Nephron (organoid): Measurements from ENCODE around the gene MYH8.
A peak's percentile ranks its signal among the peaks of the same experiment; 100 is the strongest.

Experiments used
- H3K27ac Mint-ChIP-seq, 3 experiments: 2 replicates each; pipeline ENCODE4 v1.8.0; 2020; ENCODE audit warnings: mixed read lengths in 3 of 3, mild to moderate bottlenecking in 2 of 3, moderate library complexity in 1 of 3
- H3K27me3 Mint-ChIP-seq: 2 replicates; pipeline ENCODE4 v1.8.0; 2021; ENCODE audit warnings: low read depth, mild to moderate bottlenecking, moderate library complexity, mixed read lengths
- H3K36me3 Mint-ChIP-seq: 2 replicates; pipeline ENCODE4 v1.8.0; 2020; ENCODE audit warnings: low read depth, mixed read lengths
- H3K4me1 Mint-ChIP-seq: 2 replicates; pipeline ENCODE4 v1.8.0; 2020; ENCODE audit warnings: mixed read lengths
- H3K4me3 Mint-ChIP-seq, 3 experiments: 2 replicates each; pipeline ENCODE4 v1.8.0; 2020; ENCODE audit warnings: mild to moderate bottlenecking in 3 of 3, mixed read lengths in 3 of 3, moderate library complexity in 2 of 3
- H3K9me3 Mint-ChIP-seq: 2 replicates; pipeline ENCODE4 v1.8.0; 2020; ENCODE audit warnings: mixed read lengths
- TF ChIP-seq, protein P1 (sequence below), 3 experiments: fragments of 200-600 bp; sonication (generic); IDR thresholded peaks; one replicate each; pipeline ENCODE4 v1.5.0; 2021; ENCODE audit warnings: antibody characterized with exemption in 3 of 3; ENCODE audit not compliant: unreplicated experiment in 3 of 3

MYH8 gene

DNA sequence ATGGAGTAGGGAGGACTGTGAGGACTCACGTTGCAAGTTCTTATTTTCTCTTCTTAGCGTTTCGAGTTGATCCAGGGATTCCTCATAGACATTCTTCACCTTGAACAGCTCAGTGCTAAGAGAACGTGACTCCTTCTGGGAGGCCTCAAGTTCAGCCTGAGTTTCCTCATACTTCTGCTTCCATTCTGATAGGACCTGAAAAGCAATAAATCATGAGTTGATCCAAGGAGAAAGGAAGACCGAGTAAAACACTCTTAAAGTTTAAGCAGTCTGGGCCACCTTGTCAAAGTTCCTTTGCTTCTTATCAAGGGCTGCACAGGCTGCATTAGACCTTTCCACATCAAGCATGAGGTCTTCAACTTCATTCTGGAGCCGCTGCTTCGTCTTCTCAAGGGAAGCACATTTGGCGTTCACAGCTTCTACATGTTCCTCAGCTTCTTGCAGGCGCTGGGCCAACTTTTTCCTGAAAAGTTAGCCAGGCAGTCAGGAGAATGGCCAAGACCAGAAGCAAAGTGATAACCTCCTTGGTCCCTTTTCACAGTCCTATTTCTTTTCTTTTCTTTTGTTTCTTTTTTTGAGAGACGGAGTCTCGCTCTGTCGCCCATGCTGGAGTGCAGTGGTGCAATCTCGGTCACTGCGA, 25.1 kb downstream of the MYH8 start:
- Mint-ChIP-seq H3K9me3 (no peaks in the 10 kb centered on the region), H3K4me3 (no peak overlapping the region), H3K27ac (no peak overlapping the region)

DNA sequence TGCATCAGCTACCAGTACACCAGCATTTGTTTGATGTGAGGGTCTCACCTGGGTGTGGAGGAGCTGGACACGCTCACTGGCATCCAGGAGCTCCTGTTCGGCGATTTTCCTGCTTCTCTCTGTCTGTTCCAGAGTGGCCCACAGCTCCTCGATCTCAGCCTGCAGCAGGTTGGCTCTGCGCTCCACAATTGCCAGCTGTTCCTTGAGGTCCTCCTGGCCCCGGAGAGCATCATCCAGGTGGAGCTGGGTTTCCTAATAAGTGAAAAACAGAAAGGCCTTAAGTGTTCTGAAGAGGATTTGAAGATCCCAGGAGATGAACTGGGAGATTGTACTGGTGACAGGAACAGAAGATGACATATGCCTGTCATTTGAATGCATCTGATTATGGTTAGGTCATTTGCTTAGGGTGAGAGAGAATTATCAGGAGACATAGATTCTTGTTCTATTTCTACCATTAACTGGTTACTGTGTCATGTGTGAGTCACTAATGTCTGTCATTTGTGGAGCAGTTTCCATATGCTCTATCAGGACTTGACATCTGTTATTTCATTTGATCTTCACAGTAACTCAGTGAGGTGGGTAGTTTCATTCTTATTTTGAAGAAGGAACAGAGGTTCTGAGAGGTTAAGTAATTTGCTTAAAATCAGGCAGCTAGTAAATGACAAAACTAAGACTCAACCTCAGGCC, 27.4 kb downstream of the MYH8 start:
- H3K27ac Mint-ChIP-seq = no peak overlapping the region
- no peaks in the 10 kb centered on the region for H3K36me3 Mint-ChIP-seq
- peaks cover 19% of the 10 kb centered on the region for H3K4me1 Mint-ChIP-seq
- H3K27me3 Mint-ChIP-seq = no peaks in the 10 kb centered on the region
- TF ChIP-seq, protein P1, sequence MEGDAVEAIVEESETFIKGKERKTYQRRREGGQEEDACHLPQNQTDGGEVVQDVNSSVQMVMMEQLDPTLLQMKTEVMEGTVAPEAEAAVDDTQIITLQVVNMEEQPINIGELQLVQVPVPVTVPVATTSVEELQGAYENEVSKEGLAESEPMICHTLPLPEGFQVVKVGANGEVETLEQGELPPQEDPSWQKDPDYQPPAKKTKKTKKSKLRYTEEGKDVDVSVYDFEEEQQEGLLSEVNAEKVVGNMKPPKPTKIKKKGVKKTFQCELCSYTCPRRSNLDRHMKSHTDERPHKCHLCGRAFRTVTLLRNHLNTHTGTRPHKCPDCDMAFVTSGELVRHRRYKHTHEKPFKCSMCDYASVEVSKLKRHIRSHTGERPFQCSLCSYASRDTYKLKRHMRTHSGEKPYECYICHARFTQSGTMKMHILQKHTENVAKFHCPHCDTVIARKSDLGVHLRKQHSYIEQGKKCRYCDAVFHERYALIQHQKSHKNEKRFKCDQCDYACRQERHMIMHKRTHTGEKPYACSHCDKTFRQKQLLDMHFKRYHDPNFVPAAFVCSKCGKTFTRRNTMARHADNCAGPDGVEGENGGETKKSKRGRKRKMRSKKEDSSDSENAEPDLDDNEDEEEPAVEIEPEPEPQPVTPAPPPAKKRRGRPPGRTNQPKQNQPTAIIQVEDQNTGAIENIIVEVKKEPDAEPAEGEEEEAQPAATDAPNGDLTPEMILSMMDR (IDR thresholded peaks at IDR 0.05; ENCODE audit: unreplicated experiment in 3 of 3) = no peak
- H3K9me3 Mint-ChIP-seq = no peaks in the 10 kb centered on the region
- no peak overlapping the region for H3K4me3 Mint-ChIP-seq

More for the DNA sequence above, 25.1 kb downstream of the MYH8 start:
- H3K36me3 Mint-ChIP-seq = no peaks in the 10 kb centered on the region
- H3K4me1 Mint-ChIP-seq = peaks cover 19% of the 10 kb centered on the region
- no peaks in the 10 kb centered on the region for H3K27me3 Mint-ChIP-seq
- TF ChIP-seq, protein P1 (IDR thresholded peaks at IDR 0.05; ENCODE audit: unreplicated experiment in 3 of 3) = no peak

DNA sequence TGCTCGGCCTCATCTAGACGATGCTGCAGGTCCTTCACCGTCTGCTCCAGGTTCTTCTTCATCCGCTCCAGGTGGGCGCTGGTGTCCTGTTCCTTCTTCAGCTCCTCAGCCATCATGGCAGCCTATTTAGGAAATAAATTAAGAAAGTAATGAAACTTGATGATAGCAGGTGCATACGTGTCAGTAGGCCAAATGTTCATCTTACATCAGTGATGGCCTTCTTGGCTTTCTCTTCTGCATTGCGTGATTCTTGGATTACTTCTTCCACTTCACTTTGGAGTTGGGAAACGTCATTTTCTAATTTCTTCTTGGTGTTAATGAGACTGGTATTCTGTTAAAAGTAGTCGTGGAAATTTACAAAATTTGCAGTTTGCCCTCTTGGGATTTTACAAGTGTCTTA, 28.9 kb downstream of the MYH8 start:
- Mint-ChIP-seq H3K4me3 (no peak overlapping the region), H3K27ac (peak overlapping the region in 2 of 3 experiments; percentile 6 to 70), H3K36me3 (no peaks in the 10 kb centered on the region), H3K9me3 (no peaks in the 10 kb centered on the region), H3K27me3 (no peaks in the 10 kb centered on the region), H3K4me1 (peaks cover 18% of the 10 kb centered on the region)
- TF ChIP-seq, protein P1 (IDR thresholded peaks at IDR 0.05; ENCODE audit: unreplicated experiment in 3 of 3) = no peak

- Mint-ChIP-seq H3K27ac (peak overlapping the region in 1 of 3 experiments; percentile 32), H3K27me3 (peaks cover 4% of the 10 kb centered on the region), H3K36me3 (no peaks in the 10 kb centered on the region), H3K9me3 (peaks cover 3% of the 10 kb centered on the region), H3K4me1 (peaks cover 36% of the 10 kb centered on the region), H3K4me3 (no peak overlapping the region)
- TF ChIP-seq, protein P1 (IDR thresholded peaks at IDR 0.05; ENCODE audit: unreplicated experiment in 3 of 3) = no peak
Observed at GRCh38 chr17:10385871-10386270, 35.9 kb downstream of the MYH8 start.

- Mint-ChIP-seq H3K4me1 (peaks cover 53% of the 10 kb centered on the region), H3K27ac (peak overlapping the region; percentile 77 to 89 (median 87)), H3K4me3 (peak overlapping the region in 2 of 3 experiments; percentile 1 to 52), H3K9me3 (peaks cover 3% of the 10 kb centered on the region), H3K27me3 (peaks cover 4% of the 10 kb centered on the region), H3K36me3 (no peaks in the 10 kb centered on the region)
- TF ChIP-seq, protein P1 (IDR thresholded peaks at IDR 0.05; ENCODE audit: unreplicated experiment in 3 of 3) = peak in 1 of 3 experiments; percentile 7
Observed at GRCh38 chr17:10384175-10384574, 37.6 kb downstream of the MYH8 start.
